HG03460 (cell line): ENCODE data around the gene DAPK3.
"Not testable (repeated sequence)": the region's sequence is repeated elsewhere in the genome, so short reads cannot be mapped to it uniquely, and the experiment has no call there.

ENCODE experiments used
- ATAC-seq: cut with Tn5 transposase; IDR thresholded peaks from one replicate; pipeline ENCODE4 v1.9.1; 2021; ENCODE audit not compliant: unreplicated experiment

The DAPK3 gene

GRCh38 chr19:3979289-3979673, 8.4 kb upstream of the DAPK3 start:
- ATAC-seq = no peak

- no peak for ATAC-seq
These were observed 7.2 kb upstream of the DAPK3 start for GRCh38 chr19:3978145-3978544.

- ATAC-seq = no peak
These were observed 6.6 kb upstream of the DAPK3 start for GRCh38 chr19:3977242-3978143.

GRCh38 chr19:3976495-3977241, 5.8 kb upstream of the DAPK3 start:
- no peak for ATAC-seq

- no peak for ATAC-seq
These were observed 4.8 kb upstream of the DAPK3 start for GRCh38 chr19:3975637-3976087.

GRCh38 chr19:3975144-3975543, 4.2 kb upstream of the DAPK3 start:
- no peak for ATAC-seq

GRCh38 chr19:3970313-3970807, 539 bp downstream of the DAPK3 start:
- no peak for ATAC-seq

GRCh38 chr19:3969435-3970312, 1.2 kb downstream of the DAPK3 start:
- ATAC-seq = no peak

GRCh38 chr19:3968556-3969434, 2.1 kb downstream of the DAPK3 start:
- ATAC-seq = no peak

- ATAC-seq = not testable (repeated sequence)
These were observed 2.9 kb downstream of the DAPK3 start for GRCh38 chr19:3967983-3968382.

- ATAC-seq = no peak
These were observed 4.6 kb downstream of the DAPK3 start for GRCh38 chr19:3966051-3967017.

GRCh38 chr19:3964256-3965194, 6.4 kb downstream of the DAPK3 start:
- no peak for ATAC-seq

GRCh38 chr19:3963458-3964255, 7.2 kb downstream of the DAPK3 start:
- ATAC-seq = no peak

GRCh38 chr19:3961007-3961406, 9.9 kb downstream of the DAPK3 start:
- no peak for ATAC-seq

- no peak for ATAC-seq
These were observed 11.2 kb downstream of the DAPK3 start for GRCh38 chr19:3959766-3960131.

GRCh38 chr19:3958836-3959765, 11.8 kb downstream of the DAPK3 start:
- ATAC-seq = no peak
